ENCODE measurements around the gene FASTKD3.

- TF ChIP-seq CTCF (conservative IDR thresholded peaks at IDR 0.05 in 1 of 2, IDR thresholded peaks at IDR 0.05 in 1 of 2; ENCODE audit: extremely low read depth in 1 of 2, insufficient read depth in 1 of 2, low read depth in 1 of 2, low read length in 2 of 2): no peak
- no peak for TF ChIP-seq EZH2 (IDR thresholded peaks at IDR 0.05; ENCODE audit: borderline replicate concordance, low read length)
These were observed 16.3 kb downstream of the FASTKD3 start for GRCh38 chr5:7852542-7852941.
